Central memory CD8-positive, alpha-beta T cell (primary cell): ENCODE data around the gene INPP5A.
"Not testable (repeated sequence)": the region's sequence is repeated elsewhere in the genome, so short reads cannot be mapped to it uniquely, and the experiment has no call there.

Experiments used
- ATAC-seq: fragments of 150-1000 bp; cut with Tn5 transposase; replicated peaks from 2 replicates; pipeline ENCODE4 v1.10.0; 2022; ENCODE audit warnings: mild to moderate bottlenecking, moderate FRiP score, moderate number of reproducible peaks; ENCODE audit not compliant: poor library complexity, severe bottlenecking; ENCODE audit errors: extremely low read depth
- DNase-seq, 2 donors: peaks; one replicate each; pipeline ENCODE4 v3.0.0; 2021; ENCODE audit warnings: low spot score in 2 of 2
- H3K27ac Mint-ChIP-seq: one replicate; pipeline ENCODE4 v1.8.0; 2022; ENCODE audit warnings: low read depth, mild to moderate bottlenecking, moderate library complexity, mixed read lengths
- H3K27me3 Mint-ChIP-seq: one replicate; pipeline ENCODE4 v1.8.0; 2022; ENCODE audit warnings: mixed read lengths
- H3K36me3 Mint-ChIP-seq: one replicate; pipeline ENCODE4 v1.8.0; 2022; ENCODE audit warnings: mild to moderate bottlenecking, moderate library complexity, mixed read lengths; ENCODE audit not compliant: insufficient read depth
- H3K4me1 Mint-ChIP-seq: one replicate; pipeline ENCODE4 v1.8.0; 2022; ENCODE audit warnings: mixed read lengths
- H3K4me3 Mint-ChIP-seq: one replicate; pipeline ENCODE4 v1.8.0; 2022; ENCODE audit warnings: mild to moderate bottlenecking, moderate library complexity, mixed read lengths
- H3K9me3 Mint-ChIP-seq: one replicate; pipeline ENCODE4 v1.8.0; 2022; ENCODE audit warnings: mixed read lengths

INPP5A gene

DNA sequence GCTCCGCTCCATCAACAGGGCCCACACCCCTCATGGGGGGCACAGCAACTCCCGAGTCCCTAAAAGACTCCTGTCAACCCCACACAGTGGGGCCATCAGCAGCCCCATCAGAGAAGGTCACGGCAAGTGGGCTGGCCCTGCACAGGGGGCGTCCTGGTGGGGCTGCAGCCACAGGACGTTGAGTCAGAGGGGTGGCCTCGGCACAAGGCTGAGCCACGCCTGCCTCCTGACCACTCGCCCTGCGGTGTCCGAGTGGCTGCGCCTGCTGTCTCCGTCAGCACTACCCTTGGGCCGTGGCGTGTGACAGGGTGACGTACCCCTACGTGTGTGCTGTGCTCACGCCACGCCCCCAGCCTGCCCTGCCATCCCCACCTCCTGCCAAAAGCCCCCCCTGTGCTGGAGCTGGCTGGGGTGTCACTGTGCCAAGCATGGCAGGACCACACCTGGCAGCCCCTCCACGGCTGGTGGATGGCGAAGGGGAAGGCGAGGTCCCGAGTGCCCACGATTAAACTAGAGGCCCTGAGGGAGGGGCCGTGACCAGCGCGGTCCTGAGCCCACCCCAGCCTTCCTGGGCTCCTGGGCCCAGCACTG is 274.4 kb downstream of the INPP5A start:
- no peak for ATAC-seq

DNA sequence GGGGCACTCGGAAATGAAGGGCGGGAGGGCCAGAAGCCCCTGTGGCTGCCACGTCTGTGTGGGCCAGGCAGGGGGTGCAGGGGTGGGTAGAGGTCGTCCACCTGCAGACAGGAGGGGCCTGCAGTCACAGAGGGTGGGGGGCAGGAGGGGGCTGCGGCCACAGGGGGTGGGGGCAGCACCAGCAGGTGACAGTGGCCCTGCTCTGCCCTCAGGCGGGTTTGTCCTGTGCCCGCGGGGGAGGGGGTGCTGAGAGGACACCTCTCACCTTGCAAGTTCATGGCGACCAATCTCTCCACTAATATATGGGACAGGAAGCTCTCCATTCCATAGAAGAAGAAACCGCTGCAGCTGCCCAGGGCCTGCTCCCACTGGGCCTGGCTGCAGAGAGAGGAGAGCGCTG is 274.9 kb downstream of the INPP5A start:
- Mint-ChIP-seq H3K9me3 (no peaks in the 10 kb centered on the region), H3K36me3 (no peaks in the 10 kb centered on the region), H3K27me3 (peaks cover 18% of the 10 kb centered on the region), H3K4me1 (no peaks in the 10 kb centered on the region), H3K4me3 (no peak overlapping the region), H3K27ac (no peak overlapping the region)
- no peak for DNase-seq
- no peak for ATAC-seq

More for the DNA sequence above, 274.4 kb downstream of the INPP5A start:
- H3K4me1 Mint-ChIP-seq = no peaks in the 10 kb centered on the region
- no peak overlapping the region for H3K4me3 Mint-ChIP-seq
- peaks cover 13% of the 10 kb centered on the region for H3K27me3 Mint-ChIP-seq
- H3K27ac Mint-ChIP-seq = no peak overlapping the region
- no peaks in the 10 kb centered on the region for H3K36me3 Mint-ChIP-seq
- no peaks in the 10 kb centered on the region for H3K9me3 Mint-ChIP-seq
- DNase-seq = no peak

DNA sequence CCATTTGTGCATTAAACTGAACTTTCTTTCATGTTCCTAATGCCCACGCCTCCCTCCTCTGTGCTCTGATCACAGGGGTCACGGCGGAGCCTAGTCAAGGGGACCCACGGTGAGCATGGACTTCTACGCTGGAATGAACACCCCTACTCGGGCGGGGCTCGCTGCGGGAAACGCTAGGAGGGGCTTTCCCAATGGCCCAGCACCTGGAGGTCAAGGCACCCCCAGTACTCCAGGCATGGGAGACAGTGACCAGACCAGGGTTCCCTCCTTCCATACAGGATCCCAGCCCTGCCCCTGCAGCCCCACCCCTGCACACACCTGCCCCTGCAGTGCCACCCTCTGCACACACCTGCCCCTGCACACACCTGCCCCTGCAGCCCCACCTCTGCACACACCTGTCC is 275.4 kb downstream of the INPP5A start:
- no peak overlapping the region for H3K4me3 Mint-ChIP-seq
- DNase-seq = no peak
- no peak for ATAC-seq
- H3K36me3 Mint-ChIP-seq = no peaks in the 10 kb centered on the region
- H3K27ac Mint-ChIP-seq = no peak overlapping the region
- no peaks in the 10 kb centered on the region for H3K4me1 Mint-ChIP-seq
- peaks cover 23% of the 10 kb centered on the region for H3K27me3 Mint-ChIP-seq
- H3K9me3 Mint-ChIP-seq = no peaks in the 10 kb centered on the region

DNA sequence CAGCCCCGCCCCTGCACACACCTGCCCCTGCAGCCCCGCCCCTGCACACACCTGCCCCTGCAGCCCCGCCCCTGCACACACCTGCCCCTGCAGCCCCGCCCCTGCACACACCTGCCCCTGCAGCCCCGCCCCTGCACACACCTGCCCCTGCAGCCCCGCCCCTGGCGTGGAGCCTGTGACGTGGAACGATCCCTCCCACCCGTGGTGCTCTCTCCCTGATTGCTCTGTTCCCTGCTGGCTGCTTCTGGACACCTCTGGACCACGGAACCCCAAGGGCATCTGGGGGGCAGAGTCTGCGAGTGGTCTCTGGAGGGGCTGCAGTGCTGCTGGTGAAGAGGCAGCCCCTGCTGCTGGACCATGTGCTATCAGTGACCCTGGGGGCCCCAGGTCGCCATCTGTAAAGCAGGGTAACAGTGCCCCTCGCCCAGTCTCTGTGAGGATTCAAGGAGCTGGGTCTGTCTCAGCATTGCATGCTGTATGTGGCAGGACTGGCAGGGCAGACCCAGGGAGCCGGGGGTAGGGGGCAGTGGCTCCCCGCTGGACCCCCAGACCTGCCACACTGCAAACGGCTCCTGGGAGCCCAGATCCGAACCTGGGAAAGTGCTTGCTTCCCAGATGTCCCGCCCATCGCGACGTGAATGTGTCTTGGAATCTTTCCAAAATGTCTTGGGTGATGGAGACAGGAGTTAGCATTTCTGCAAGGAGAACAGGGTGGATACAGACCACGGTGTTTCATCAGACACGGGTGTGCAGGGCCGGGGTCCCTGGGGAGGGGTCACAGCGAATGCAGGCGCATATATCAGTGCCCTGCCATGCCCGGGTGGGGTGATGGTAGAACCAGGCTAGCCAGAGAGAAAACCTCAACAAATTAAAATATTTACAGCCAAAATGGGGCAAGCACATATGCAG is 276.2 kb downstream of the INPP5A start:
- no peak overlapping the region for H3K27ac Mint-ChIP-seq
- DNase-seq (no peak), ATAC-seq (no peak)
- peaks cover 23% of the 10 kb centered on the region for H3K27me3 Mint-ChIP-seq
- H3K4me1 Mint-ChIP-seq = no peaks in the 10 kb centered on the region
- H3K9me3 Mint-ChIP-seq = no peaks in the 10 kb centered on the region
- no peak overlapping the region for H3K4me3 Mint-ChIP-seq
- no peaks in the 10 kb centered on the region for H3K36me3 Mint-ChIP-seq

DNA sequence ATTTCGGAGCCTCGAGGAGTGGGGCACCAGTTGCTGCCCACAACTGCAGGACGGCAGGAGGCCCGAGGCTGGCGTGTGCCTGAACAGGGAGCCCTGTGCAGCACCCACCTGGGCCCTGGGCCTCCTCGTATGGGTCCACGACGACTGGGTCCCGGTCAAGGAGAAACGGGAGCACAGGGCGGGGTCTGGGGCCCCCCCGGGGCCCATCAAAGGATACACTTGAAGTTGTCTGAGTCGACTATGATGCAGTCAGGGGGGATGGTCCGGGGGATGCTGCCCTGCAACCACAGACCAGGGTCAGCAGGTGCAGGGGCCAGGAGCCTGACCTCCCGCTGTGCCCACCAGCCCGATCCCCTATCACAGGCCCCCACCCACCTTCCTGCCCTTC is 276.9 kb downstream of the INPP5A start:
- Mint-ChIP-seq H3K4me1 (no peaks in the 10 kb centered on the region), H3K36me3 (no peaks in the 10 kb centered on the region), H3K9me3 (no peaks in the 10 kb centered on the region), H3K27me3 (peaks cover 23% of the 10 kb centered on the region), H3K4me3 (no peak overlapping the region), H3K27ac (no peak overlapping the region)
- ATAC-seq = no peak
- no peak for DNase-seq

DNA sequence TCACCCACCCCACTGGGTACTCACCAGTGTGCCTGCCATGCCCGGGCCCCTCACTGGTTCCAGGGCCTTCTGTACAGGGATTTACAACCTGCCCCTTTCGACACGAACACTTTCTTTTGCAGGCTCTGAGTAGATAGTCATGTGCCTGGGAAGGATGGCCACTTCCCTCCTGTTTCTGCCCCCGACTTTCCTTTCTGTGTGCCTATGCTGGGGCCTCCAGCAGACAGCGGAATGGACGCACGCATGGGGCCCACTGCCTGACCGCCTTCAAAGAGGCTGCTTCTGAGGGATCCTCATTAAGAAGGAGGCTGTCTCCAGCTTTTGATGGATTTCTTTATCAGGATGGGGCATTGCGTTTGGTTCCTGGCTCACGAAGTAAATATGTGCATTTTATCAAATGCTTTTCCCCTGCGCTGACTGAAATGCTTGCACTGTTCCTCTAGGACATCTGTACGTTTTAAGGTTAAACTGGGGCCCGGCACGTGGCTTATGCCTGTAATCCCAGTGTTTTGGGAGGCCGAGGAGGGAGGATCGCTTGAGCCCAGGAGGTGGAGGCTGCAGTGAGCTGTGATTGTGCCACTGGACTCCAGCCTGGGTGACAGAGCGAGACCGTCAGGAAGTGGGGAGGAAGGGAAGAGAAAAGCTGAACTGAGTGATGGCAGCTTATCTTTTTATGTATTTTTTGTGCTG is 277.7 kb downstream of the INPP5A start:
- peaks cover 23% of the 10 kb centered on the region for H3K27me3 Mint-ChIP-seq
- no peak for ATAC-seq
- no peaks in the 10 kb centered on the region for H3K36me3 Mint-ChIP-seq
- DNase-seq = no peak
- no peak overlapping the region for H3K27ac Mint-ChIP-seq
- no peak overlapping the region for H3K4me3 Mint-ChIP-seq
- no peaks in the 10 kb centered on the region for H3K9me3 Mint-ChIP-seq
- no peaks in the 10 kb centered on the region for H3K4me1 Mint-ChIP-seq

DNA sequence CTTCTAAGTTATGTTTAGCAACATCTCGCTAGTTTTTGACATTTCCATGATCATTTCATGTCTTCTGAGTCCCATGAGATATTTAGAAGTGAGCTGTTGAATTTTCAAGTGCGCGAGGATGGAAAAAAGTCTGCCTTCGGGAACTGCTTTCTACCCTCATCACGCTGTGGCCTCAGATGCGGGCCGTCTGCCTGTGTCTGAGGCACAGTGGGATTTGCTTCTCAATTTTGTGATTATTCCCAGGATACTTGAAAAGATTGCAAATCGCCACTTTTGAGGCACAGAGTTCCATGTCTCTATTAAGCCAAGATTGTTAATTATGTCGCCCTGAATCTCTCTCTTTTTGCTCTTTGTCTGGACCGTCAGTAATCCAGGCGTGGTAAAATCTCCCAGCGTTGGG is 279.1 kb downstream of the INPP5A start:
- Mint-ChIP-seq H3K36me3 (no peaks in the 10 kb centered on the region), H3K27me3 (peaks cover 23% of the 10 kb centered on the region), H3K4me3 (no peak overlapping the region), H3K9me3 (no peaks in the 10 kb centered on the region), H3K27ac (no peak overlapping the region), H3K4me1 (no peaks in the 10 kb centered on the region)
- DNase-seq (no peak), ATAC-seq (no peak)

DNA sequence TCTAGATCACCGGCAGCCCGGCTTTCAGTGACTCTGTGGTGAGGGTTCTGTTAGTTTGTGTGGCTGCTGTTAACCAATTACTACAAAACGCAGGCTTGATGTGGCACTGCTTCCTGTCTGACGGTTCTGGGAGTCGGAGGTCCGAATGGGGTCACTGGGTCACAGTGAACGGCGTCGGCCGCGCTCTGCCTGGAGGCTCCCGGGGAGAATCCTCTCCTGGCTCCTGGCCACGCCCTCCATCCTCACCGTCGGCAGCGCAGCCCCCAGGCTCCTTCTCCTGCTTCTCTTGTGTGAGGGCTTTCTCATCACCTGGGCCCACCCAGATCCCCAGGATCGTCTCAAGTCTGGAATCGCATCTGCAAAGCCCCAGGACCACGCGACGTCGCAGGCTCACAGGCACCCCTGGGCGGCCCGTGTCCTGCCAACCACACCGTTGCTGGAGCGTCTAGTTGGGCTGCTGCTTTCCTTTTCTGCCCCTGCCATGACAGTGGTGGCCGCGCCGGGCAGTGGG is 280.2 kb downstream of the INPP5A start:
- ATAC-seq (no peak), DNase-seq (no peak)
- peaks cover 23% of the 10 kb centered on the region for H3K27me3 Mint-ChIP-seq
- H3K9me3 Mint-ChIP-seq = no peaks in the 10 kb centered on the region
- H3K4me1 Mint-ChIP-seq = no peaks in the 10 kb centered on the region
- H3K36me3 Mint-ChIP-seq = no peaks in the 10 kb centered on the region
- H3K4me3 Mint-ChIP-seq = no peak overlapping the region
- no peak overlapping the region for H3K27ac Mint-ChIP-seq

DNA sequence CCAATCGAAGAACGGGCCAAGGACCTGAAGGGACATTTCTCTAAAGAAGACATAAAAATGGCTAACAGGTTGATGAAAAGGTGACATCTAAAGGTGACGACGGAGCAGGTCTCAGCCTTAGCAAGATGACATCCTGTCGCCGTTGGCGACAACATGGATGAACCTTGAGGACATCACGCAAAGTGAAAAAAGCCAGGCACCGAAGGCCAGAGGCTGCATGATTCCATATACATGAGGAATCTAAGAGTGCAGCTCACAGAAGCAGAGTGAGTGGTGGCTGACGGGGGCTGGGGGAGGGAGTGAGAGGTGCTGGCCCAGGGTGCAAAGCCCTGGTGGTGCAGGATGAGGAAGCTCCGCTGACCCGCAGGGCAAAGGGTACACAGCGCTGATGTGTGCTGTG is 282.5 kb downstream of the INPP5A start:
- Mint-ChIP-seq H3K9me3 (no peaks in the 10 kb centered on the region), H3K4me1 (no peaks in the 10 kb centered on the region), H3K27ac (no peak overlapping the region), H3K27me3 (peaks cover 23% of the 10 kb centered on the region), H3K36me3 (no peaks in the 10 kb centered on the region), H3K4me3 (no peak overlapping the region)
- ATAC-seq (no peak), DNase-seq (no peak)

DNA sequence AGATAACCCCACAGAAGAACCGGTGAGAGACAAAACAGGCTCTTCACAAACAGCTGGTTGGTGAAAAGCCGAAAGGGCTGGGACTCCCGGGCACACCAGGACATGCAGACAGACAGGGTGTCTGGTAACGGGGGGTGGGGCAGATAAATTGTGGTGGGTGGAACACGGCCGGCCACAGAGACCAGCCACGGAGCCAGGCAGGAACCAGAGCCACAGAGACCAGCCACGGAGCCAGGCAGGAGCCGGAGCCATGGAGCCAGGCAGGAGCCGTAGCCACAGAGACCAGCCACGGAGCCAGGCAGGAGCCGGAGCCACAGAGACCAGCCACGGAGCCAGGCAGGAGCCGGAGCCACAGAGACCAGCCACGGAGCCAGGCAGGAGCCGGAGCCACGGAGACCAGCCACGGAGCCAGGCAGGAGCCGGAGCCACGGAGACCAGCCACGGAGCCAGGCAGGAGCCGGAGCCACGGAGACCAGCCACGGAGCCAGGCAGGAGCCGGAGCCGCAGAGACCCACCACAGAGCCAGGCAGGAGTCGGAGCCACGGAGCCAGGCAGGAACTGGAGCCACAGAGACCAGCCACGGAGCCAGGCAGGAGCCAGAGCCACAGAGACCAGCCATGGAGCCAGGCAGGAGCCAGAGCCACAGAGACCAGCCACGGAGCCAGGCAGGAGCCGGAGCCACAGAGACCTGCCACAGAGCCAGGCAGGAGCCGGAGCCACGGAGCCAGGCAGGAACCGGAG is 288.4 kb downstream of the INPP5A start:
- H3K9me3 Mint-ChIP-seq, H3K36me3 Mint-ChIP-seq, DNase-seq, H3K27me3 Mint-ChIP-seq, H3K4me1 Mint-ChIP-seq, ATAC-seq, H3K27ac Mint-ChIP-seq, H3K4me3 Mint-ChIP-seq: not testable (repeated sequence)

DNA sequence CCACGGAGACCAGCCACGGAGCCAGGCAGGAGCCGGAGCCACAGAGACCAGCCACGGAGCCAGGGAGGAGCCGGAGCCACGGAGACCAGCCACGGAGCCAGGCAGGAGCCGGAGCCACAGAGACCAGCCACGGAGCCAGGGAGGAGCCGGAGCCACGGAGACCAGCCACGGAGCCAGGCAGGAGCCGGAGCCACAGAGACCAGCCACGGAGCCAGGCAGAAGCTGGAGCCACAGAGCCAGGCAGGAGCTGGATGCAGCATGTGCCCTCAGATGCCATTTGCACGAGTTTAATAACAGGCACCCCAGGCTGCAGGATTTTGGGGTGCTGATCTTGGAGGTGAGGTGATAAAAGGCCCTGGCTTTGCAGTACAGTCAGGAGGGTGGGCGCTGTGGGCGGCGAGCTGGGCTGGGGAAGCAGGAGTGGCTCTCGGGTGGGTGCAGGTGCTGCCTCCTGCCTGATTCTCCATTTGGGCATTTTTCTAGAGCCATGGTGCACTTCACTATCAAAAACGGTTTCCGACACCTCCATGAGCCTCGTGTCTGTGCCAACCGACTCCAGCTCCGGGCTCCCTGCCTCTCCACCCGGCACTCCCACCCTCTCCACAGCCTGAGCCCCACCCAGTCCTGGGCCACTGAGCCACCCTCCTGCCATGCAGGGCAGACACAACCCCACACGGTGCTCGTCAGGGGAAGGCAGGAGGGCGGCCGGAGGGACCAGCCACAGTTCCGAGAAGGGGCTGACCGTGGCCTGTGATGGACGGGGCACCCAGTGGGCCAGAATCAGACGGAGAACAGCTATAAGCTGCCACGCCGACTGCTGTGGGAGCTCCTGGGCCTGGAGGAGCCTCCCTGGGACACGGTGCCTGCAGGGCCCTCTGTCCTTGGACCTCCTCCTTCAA is 289.2 kb downstream of the INPP5A start:
- Mint-ChIP-seq H3K4me1 (no peaks in the 10 kb centered on the region), H3K9me3 (no peaks in the 10 kb centered on the region), H3K27ac (no peak overlapping the region), H3K27me3 (no peaks in the 10 kb centered on the region), H3K4me3 (no peak overlapping the region), H3K36me3 (peaks cover 2% of the 10 kb centered on the region)
- ATAC-seq (no peak), DNase-seq (no peak)
